Measurements from ENCODE around the gene C17orf78.

Gene C17orf78

GRCh38 chr17:37342589-37342988 is 33.2 kb upstream of the C17orf78 start:
- TF ChIP-seq MAX (IDR thresholded peaks at IDR 0.05) (no peak), TEAD4 (IDR thresholded peaks at IDR 0.05) (no peak), ZBTB7A (IDR thresholded peaks at IDR 0.05; ENCODE audit: low read depth) (no peak), RAD21 (IDR thresholded peaks at IDR 0.05; ENCODE audit: low read depth) (no peak), EGR1 (IDR thresholded peaks at IDR 0.05) (no peak), CREB1 (IDR thresholded peaks at IDR 0.05; ENCODE audit: low read depth) (no peak), EP300 (IDR thresholded peaks at IDR 0.05; ENCODE audit: borderline replicate concordance) (no peak), YY1 (IDR thresholded peaks at IDR 0.05; ENCODE audit: low read depth) (no peak), FOXM1 (IDR thresholded peaks at IDR 0.05; ENCODE audit: borderline replicate concordance, low read depth) (no peak), CEBPB (IDR thresholded peaks at IDR 0.05) (no peak), TAF1 (IDR thresholded peaks at IDR 0.05; ENCODE audit: low read depth) (no peak), NFIC (IDR thresholded peaks at IDR 0.05) (no peak), TCF12 (IDR thresholded peaks at IDR 0.05; ENCODE audit: low read depth) (no peak)
- TF ChIP-seq, protein P1, sequence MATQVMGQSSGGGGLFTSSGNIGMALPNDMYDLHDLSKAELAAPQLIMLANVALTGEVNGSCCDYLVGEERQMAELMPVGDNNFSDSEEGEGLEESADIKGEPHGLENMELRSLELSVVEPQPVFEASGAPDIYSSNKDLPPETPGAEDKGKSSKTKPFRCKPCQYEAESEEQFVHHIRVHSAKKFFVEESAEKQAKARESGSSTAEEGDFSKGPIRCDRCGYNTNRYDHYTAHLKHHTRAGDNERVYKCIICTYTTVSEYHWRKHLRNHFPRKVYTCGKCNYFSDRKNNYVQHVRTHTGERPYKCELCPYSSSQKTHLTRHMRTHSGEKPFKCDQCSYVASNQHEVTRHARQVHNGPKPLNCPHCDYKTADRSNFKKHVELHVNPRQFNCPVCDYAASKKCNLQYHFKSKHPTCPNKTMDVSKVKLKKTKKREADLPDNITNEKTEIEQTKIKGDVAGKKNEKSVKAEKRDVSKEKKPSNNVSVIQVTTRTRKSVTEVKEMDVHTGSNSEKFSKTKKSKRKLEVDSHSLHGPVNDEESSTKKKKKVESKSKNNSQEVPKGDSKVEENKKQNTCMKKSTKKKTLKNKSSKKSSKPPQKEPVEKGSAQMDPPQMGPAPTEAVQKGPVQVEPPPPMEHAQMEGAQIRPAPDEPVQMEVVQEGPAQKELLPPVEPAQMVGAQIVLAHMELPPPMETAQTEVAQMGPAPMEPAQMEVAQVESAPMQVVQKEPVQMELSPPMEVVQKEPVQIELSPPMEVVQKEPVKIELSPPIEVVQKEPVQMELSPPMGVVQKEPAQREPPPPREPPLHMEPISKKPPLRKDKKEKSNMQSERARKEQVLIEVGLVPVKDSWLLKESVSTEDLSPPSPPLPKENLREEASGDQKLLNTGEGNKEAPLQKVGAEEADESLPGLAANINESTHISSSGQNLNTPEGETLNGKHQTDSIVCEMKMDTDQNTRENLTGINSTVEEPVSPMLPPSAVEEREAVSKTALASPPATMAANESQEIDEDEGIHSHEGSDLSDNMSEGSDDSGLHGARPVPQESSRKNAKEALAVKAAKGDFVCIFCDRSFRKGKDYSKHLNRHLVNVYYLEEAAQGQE (IDR thresholded peaks at IDR 0.05; ENCODE audit: low read depth): no peak
- TF ChIP-seq, protein P2, sequence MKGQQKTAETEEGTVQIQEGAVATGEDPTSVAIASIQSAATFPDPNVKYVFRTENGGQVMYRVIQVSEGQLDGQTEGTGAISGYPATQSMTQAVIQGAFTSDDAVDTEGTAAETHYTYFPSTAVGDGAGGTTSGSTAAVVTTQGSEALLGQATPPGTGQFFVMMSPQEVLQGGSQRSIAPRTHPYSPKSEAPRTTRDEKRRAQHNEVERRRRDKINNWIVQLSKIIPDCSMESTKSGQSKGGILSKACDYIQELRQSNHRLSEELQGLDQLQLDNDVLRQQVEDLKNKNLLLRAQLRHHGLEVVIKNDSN (IDR thresholded peaks at IDR 0.05): no peak

GRCh38 chr17:37344519-37344918 is 31.3 kb upstream of the C17orf78 start:
- TF ChIP-seq TAF1 (IDR thresholded peaks at IDR 0.05; ENCODE audit: low read depth): no peak
- no peak for TF ChIP-seq FOXM1 (IDR thresholded peaks at IDR 0.05; ENCODE audit: borderline replicate concordance, low read depth)
- TF ChIP-seq, protein P1 (IDR thresholded peaks at IDR 0.05; ENCODE audit: low read depth): no peak
- no peak for TF ChIP-seq CEBPB (IDR thresholded peaks at IDR 0.05)
- no peak for TF ChIP-seq MAX (IDR thresholded peaks at IDR 0.05)
- TF ChIP-seq TEAD4 (IDR thresholded peaks at IDR 0.05): no peak
- no peak for TF ChIP-seq EP300 (IDR thresholded peaks at IDR 0.05; ENCODE audit: borderline replicate concordance)

DNA sequence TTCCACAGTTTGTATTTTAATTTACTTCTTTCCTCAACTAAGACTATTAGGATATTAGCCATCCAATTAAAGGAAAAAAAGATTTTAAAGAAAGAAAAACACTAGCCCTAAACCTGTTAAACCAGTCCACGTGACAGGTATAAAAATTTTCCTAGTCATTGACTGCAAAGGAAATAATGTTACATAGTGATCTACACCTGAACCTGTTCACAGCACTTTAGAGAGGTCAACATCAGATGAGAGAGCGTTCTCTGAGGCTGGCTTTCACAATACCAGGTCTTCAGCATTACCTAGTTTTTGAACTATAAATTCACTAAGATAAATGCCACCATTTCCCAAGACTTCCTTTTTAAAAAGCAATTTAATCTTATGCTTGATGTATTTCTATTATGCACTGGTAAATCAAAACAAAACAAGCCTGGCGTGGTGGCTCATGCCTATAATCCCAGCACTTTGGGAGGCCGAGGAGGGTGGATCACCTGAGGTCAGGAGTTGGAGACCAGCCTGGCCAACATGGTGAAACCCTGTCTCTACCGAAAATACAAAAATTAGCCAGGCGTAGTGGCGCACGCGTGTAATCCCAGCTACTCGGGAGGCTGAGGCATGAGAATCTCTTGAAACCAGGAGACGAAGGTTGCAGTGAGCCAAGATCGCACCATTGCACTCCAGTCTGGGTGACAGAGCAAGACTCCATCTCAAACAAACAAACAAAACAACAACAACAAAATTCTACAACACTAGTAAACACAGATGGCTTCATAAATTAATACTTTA is 18.8 kb upstream of the C17orf78 start:
- TF ChIP-seq, protein P2 (IDR thresholded peaks at IDR 0.05): peak; percentile 40

DNA sequence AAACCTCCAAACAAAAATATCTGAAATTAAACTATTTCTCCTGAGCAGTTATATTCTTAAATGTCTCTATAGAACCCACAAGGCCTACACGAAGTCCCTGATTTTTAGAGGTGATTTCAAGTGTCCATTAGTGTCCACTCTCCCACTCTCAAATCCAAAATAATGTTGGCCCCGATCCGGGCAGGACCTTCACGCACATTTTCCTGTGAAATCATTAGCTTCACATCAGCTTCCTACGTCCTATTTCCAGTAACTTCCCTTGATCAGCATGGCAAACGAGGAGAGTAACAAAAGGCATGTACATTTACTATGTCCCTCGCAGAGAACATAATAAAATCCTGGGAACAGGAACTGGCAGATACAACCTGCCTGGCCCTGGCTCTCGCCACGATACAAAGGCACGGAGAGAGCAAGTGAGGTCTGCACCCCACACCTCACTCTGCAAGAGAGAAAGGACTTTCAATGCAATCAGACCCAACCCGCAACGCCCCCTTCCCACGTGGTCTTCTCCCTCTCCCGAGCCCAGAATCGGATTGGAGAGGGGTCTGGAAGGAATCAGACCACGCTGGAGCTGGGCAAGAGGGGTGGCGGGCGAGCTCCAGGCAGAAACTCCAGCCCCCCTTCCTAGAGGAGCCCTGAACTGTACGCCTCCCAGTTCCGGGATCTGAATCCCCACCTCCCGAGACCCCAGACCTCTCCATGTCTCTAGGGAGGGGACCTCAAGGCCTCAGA is 17.5 kb upstream of the C17orf78 start:
- TF ChIP-seq, protein P2 (IDR thresholded peaks at IDR 0.05): peak; percentile 61
- no peak for TF ChIP-seq EP300 (IDR thresholded peaks at IDR 0.05; ENCODE audit: borderline replicate concordance)
- TF ChIP-seq YY1 (IDR thresholded peaks at IDR 0.05; ENCODE audit: low read depth): no peak
- TF ChIP-seq CREB1 (IDR thresholded peaks at IDR 0.05; ENCODE audit: low read depth): no peak
- TF ChIP-seq CEBPB (IDR thresholded peaks at IDR 0.05): no peak
- no peak for TF ChIP-seq TCF12 (IDR thresholded peaks at IDR 0.05; ENCODE audit: low read depth)
- no peak; the same call in 1 of the 2 replicates for TF ChIP-seq MAX (IDR thresholded peaks at IDR 0.05)
- TF ChIP-seq TAF1 (IDR thresholded peaks at IDR 0.05; ENCODE audit: low read depth): no peak
- 0 out of 2 replicates have a peak, but pooled peaks have one; percentile 45 for TF ChIP-seq ZBTB7A (IDR thresholded peaks at IDR 0.05; ENCODE audit: low read depth)
- no peak for TF ChIP-seq EGR1 (IDR thresholded peaks at IDR 0.05)
- TF ChIP-seq FOXM1 (IDR thresholded peaks at IDR 0.05; ENCODE audit: borderline replicate concordance, low read depth): no peak
- TF ChIP-seq RAD21 (IDR thresholded peaks at IDR 0.05; ENCODE audit: low read depth): no peak
- no peak for TF ChIP-seq TEAD4 (IDR thresholded peaks at IDR 0.05)
- no peak for TF ChIP-seq NFIC (IDR thresholded peaks at IDR 0.05)
- TF ChIP-seq, protein P1 (IDR thresholded peaks at IDR 0.05; ENCODE audit: low read depth): no peak
